Prostate gland (tissue), 2 donors: Measurements from ENCODE around the gene RIPK1.

ENCODE experiments used
- CTCF ChIP-seq, 4 experiments: fragments of 200-600 bp in 2 of 4; fragments of 450-650 bp in 2 of 4; sonication (generic) in 2 of 4; IDR thresholded peaks; 1 replicate in 3 of 4; 2 replicates in 1 of 4; pipeline ENCODE4 v1.5.1; 2016 to 2019; ENCODE audit warnings: antibody characterized with exemption in 4 of 4, mild to moderate bottlenecking in 2 of 4, moderate library complexity in 2 of 4
- POLR2AphosphoS5 ChIP-seq: sonication (generic); formaldehyde crosslinking; IDR thresholded peaks from one replicate; pipeline ENCODE4 v1.6.1; 2017; ENCODE audit warnings: antibody characterized with exemption

- TF ChIP-seq CTCF (IDR thresholded peaks at IDR 0.05), result no peak
- no peak for TF ChIP-seq POLR2AphosphoS5
These were observed 74.9 kb downstream of the RIPK1 start for GRCh38 chr6:3143158-3143557.
